HEK293 (cell line): ENCODE measurements around the gene ABL2.

Experiments used
- CTCF ChIA-PET: fragments of 350-600 bp; formaldehyde crosslinking; extraction: SDS; loops from one replicate; lab custom pipeline; 2021; ENCODE audit warnings: antibody characterized with exemption; lab: Yijun Ruan, JAX
- POLR2A ChIA-PET: fragments of 300-600 bp; formaldehyde crosslinking; extraction: SDS; loops from one replicate; lab custom pipeline; 2020; ENCODE audit warnings: antibody characterized with exemption, inconsistent platforms; lab: Yijun Ruan, JAX
- H3K27ac ChIP-seq: fragments of 200-500 bp; sonication (Bioruptor generic); 2 replicates; pipeline ENCODE4 v1.5.1; 2014; ENCODE audit warnings: low read depth, low read length, control low read depth, inconsistent platforms; ENCODE audit errors: extremely low read depth
- H3K36me3 ChIP-seq, 2 experiments: fragments of 200-500 bp in 1 of 2; sonication (Bioruptor generic) in 1 of 2; 1 replicate in 1 of 2; 2 replicates in 1 of 2; pipeline ENCODE4 v1.5.1; 2014 to 2017; ENCODE audit warnings: inconsistent platforms in 2 of 2, low read length in 2 of 2; ENCODE audit not compliant: control insufficient read depth in 2 of 2, insufficient read depth in 1 of 2
- H3K4me1 ChIP-seq: fragments of 200-500 bp; sonication (Bioruptor generic); 2 replicates; pipeline ENCODE4 v1.5.1; 2014; ENCODE audit warnings: mild to moderate bottlenecking, low read length, inconsistent platforms; ENCODE audit not compliant: control insufficient read depth, insufficient read depth
- H3K4me3 ChIP-seq: 2 replicates; pipeline ENCODE4 v1.5.1; 2011; ENCODE audit warnings: low read depth, mild to moderate bottlenecking, control low read depth, low read length, moderate library complexity
- H3K9me3 ChIP-seq: fragments of 200-500 bp; sonication (Bioruptor generic); 2 replicates; pipeline ENCODE4 v1.5.1; 2014; ENCODE audit warnings: low read depth, low read length, inconsistent platforms; ENCODE audit not compliant: control insufficient read depth, insufficient read depth
- BCL6B ChIP-seq: fragments of 450-650 bp; formaldehyde crosslinking; IDR thresholded peaks from 2 replicates; pipeline ENCODE4 v1.5.1; 2017; ENCODE audit warnings: missing biosample characterization, missing genetic modification characterization
- CTCF ChIP-seq: fragments of 450-650 bp; formaldehyde crosslinking; IDR thresholded peaks from 2 replicates; pipeline ENCODE4 v1.5.1; 2016; ENCODE audit warnings: missing biosample characterization, missing genetic modification characterization
- FEZF1 ChIP-seq: fragments of 450-650 bp; formaldehyde crosslinking; IDR thresholded peaks from 2 replicates; pipeline ENCODE4 v1.5.1; 2016; ENCODE audit warnings: missing biosample characterization, missing genetic modification characterization
- HIC1 ChIP-seq: fragments of 450-650 bp; formaldehyde crosslinking; IDR thresholded peaks from 2 replicates; pipeline ENCODE4 v1.5.1; 2016; ENCODE audit warnings: missing biosample characterization, missing genetic modification characterization
- HOXD13 ChIP-seq: sonication (generic); formaldehyde crosslinking; IDR thresholded peaks from 2 replicates; pipeline ENCODE4 v1.8.0; 2022; ENCODE audit warnings: missing genetic modification reagents, borderline replicate concordance
- KLF10 ChIP-seq: fragments of 450-650 bp; IDR thresholded peaks from 2 replicates; pipeline ENCODE4 v1.5.1; 2018; ENCODE audit warnings: missing biosample characterization, mild to moderate bottlenecking, missing genetic modification characterization
- RBAK ChIP-seq: fragments of 450-650 bp; formaldehyde crosslinking; IDR thresholded peaks from 2 replicates; pipeline ENCODE4 v1.5.1; 2016; ENCODE audit warnings: missing biosample characterization, missing genetic modification characterization
- REST ChIP-seq: fragments of 450-650 bp; formaldehyde crosslinking; IDR thresholded peaks from 2 replicates; pipeline ENCODE4 v1.5.1; 2016; ENCODE audit warnings: missing biosample characterization, missing genetic modification characterization
- SETDB1 ChIP-seq: IDR thresholded peaks from one replicate; pipeline ENCODE4 v1.6.1; 2017; ENCODE audit warnings: mild to moderate bottlenecking, low read length, moderate library complexity, mixed read lengths; ENCODE audit not compliant: insufficient read length
- ZBTB21 ChIP-seq: fragments of 450-650 bp; formaldehyde crosslinking; IDR thresholded peaks from 2 replicates; pipeline ENCODE4 v1.5.1; 2017; ENCODE audit warnings: missing biosample characterization, missing genetic modification characterization
- ZBTB8A ChIP-seq: fragments of 450-650 bp; formaldehyde crosslinking; IDR thresholded peaks from 2 replicates; pipeline ENCODE4 v1.5.1; 2016; ENCODE audit warnings: missing biosample characterization, missing genetic modification characterization
- ZNF174 ChIP-seq: fragments of 450-650 bp; formaldehyde crosslinking; IDR thresholded peaks from 2 replicates; pipeline ENCODE4 v1.5.0; 2017; ENCODE audit warnings: missing biosample characterization, mild to moderate bottlenecking, missing genetic modification characterization
- ZNF292 ChIP-seq: fragments of 450-650 bp; formaldehyde crosslinking; IDR thresholded peaks from 2 replicates; pipeline ENCODE4 v1.5.1; 2016; ENCODE audit warnings: low read depth, missing biosample characterization, missing genetic modification characterization, borderline replicate concordance
- ZNF449 ChIP-seq: fragments of 450-650 bp; formaldehyde crosslinking; IDR thresholded peaks from 2 replicates; pipeline ENCODE4 v1.5.1; 2017; ENCODE audit warnings: missing biosample characterization, mild to moderate bottlenecking, missing genetic modification characterization, moderate library complexity
- ZNF544 ChIP-seq: fragments of 450-650 bp; formaldehyde crosslinking; IDR thresholded peaks from 2 replicates; pipeline ENCODE4 v1.5.0; 2017; ENCODE audit warnings: missing biosample characterization, missing genetic modification characterization
- ZNF560 ChIP-seq: fragments of 450-650 bp; formaldehyde crosslinking; IDR thresholded peaks from 2 replicates; pipeline ENCODE4 v1.5.1; 2017; ENCODE audit warnings: missing biosample characterization, missing genetic modification characterization, borderline replicate concordance
- ZNF624 ChIP-seq: fragments of 450-650 bp; formaldehyde crosslinking; IDR thresholded peaks from 2 replicates; pipeline ENCODE4 v1.5.1; 2017; ENCODE audit warnings: missing biosample characterization, missing genetic modification characterization
- ZNF747 ChIP-seq: fragments of 450-650 bp; formaldehyde crosslinking; IDR thresholded peaks from 2 replicates; pipeline ENCODE4 v1.5.1; 2016; ENCODE audit warnings: missing biosample characterization, missing genetic modification characterization
- ZNF76 ChIP-seq: fragments of 450-650 bp; formaldehyde crosslinking; IDR thresholded peaks from 2 replicates; pipeline ENCODE4; 2016; ENCODE audit warnings: low read depth, missing biosample characterization, missing genetic modification characterization, borderline replicate concordance
- ZXDB ChIP-seq: fragments of 450-650 bp; formaldehyde crosslinking; IDR thresholded peaks from 2 replicates; pipeline ENCODE4 v1.5.1; 2016; ENCODE audit warnings: missing biosample characterization, missing genetic modification characterization

Gene ABL2

GRCh38 chr1:179119513-179119912, 110.0 kb downstream of the ABL2 start:
- no peak overlapping the region for H3K27ac ChIP-seq
- ChIA-PET CTCF (interaction anchor here (1.0 to 3.1 kb wide), 5 partner anchors 14 to 349 kb away, joined by 3 to 37 read pairs (median 5); partner anchors contain the start of gene SOAT1), POLR2A (no interaction called here)
- TF ChIP-seq ZNF544 (tag by site-specific recombination): no peak
- no peak for TF ChIP-seq FEZF1 (tag by site-specific recombination)
- no peak for TF ChIP-seq HIC1
- no peak for TF ChIP-seq ZNF747 (tag by site-specific recombination)
- TF ChIP-seq HOXD13: no peak
- TF ChIP-seq ZXDB (tag by site-specific recombination): no peak
- no peak for TF ChIP-seq RBAK (tag by site-specific recombination)
- no peak for TF ChIP-seq ZNF624 (tag by site-specific recombination)
- no peak for TF ChIP-seq ZNF560 (tag by site-specific recombination)
- TF ChIP-seq KLF10 (tag by site-specific recombination): no peak
- no peak for TF ChIP-seq CTCF (tag by site-specific recombination)
- no peak for TF ChIP-seq ZBTB21
- no peak for TF ChIP-seq REST (tag by site-specific recombination)
- no peak for TF ChIP-seq ZNF174 (tag by site-specific recombination)
- TF ChIP-seq SETDB1: no peak
- no peak for TF ChIP-seq ZNF76 (tag by site-specific recombination)
- TF ChIP-seq ZNF449 (tag by site-specific recombination): no peak
- no peak for TF ChIP-seq ZNF292 (tag by site-specific recombination)
- TF ChIP-seq BCL6B (tag by site-specific recombination): no peak
- TF ChIP-seq ZBTB8A (tag by site-specific recombination): no peak
- TF ChIP-seq, all 188 proteins: peak for 0
- no peaks in the 10 kb centered on the region for H3K9me3 ChIP-seq
- no peak overlapping the region for H3K4me3 ChIP-seq
- H3K4me1 ChIP-seq: no peaks in the 10 kb centered on the region
- peaks cover 10 to 33% of the 10 kb centered on the region in 2 experiments; a peak in 2 of 3 replicates for H3K36me3 ChIP-seq
